Measurements from ENCODE around the gene QKI. TPM values are rescaled to one million over a fixed set of nuclear protein-coding genes. Genes with fewer than 3 reads are reported as not detected.

Gene QKI
- total RNA-seq, 2 experiments from 2014 or later = 70.9 TPM

DNA sequence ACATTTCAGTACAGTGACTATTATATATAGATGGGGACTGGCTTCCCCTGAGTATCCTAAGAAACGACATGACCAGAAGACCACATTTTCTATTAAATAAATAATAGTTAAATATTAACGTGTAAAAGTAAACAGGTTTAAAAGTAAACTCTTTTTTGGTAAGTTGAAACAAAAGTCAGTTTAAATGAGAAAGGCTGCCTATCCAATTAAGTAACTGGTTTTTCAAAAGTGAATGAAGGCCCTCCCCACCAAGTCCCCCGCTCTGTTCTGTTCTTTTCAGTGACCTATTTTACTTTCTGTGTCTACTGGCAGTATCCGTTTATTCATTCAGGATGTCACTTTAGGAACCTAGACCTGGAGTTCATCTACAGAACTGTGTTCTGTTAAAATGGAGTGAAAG lies 32.0 kb downstream of the QKI start:
- H3K9me3 Mint-ChIP-seq = no peaks in the 10 kb centered on the region
- POLR2A ChIA-PET = no interaction called here
- H3K4me1 Mint-ChIP-seq = peaks cover 8% of the 10 kb centered on the region

DNA sequence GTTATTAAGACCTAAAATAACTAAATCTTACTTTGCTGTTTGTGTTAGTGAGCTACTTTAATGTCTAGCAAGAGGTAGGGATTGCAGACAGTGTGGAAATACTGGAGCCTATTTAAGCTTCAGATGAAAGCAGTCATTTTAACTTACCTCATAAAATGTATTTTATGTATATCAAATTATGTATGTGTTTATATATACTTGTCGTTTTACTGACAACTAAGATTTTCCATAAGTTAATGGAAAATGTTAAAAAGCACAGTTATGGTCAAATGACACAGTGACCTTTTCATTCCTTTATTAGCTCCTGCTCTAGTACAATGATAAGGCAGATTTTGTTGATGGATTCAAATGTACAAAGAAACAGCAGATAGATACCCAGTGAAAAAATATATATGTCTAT lies 34.6 kb downstream of the QKI start:
- POLR2A ChIA-PET = no interaction called here
- no peak overlapping the region for H3K27ac Mint-ChIP-seq
- DNase-seq = no peak
- H3K9me3 Mint-ChIP-seq = no peaks in the 10 kb centered on the region
- no peak overlapping the region for H3K4me3 Mint-ChIP-seq
- no peaks in the 10 kb centered on the region for H3K27me3 Mint-ChIP-seq
- H3K4me1 Mint-ChIP-seq = peaks cover 1% of the 10 kb centered on the region
- ATAC-seq (ENCODE audit: low read depth) = no peak
- peaks cover 5% of the 10 kb centered on the region for H3K36me3 Mint-ChIP-seq

More for the DNA sequence above, 32.0 kb downstream of the QKI start:
- Mint-ChIP-seq H3K36me3 (peaks cover 9% of the 10 kb centered on the region), H3K4me3 (no peak overlapping the region), H3K27ac (no peak overlapping the region), H3K27me3 (no peaks in the 10 kb centered on the region)
- DNase-seq (no peak), ATAC-seq (ENCODE audit: low read depth) (no peak)

GRCh38 chr6:163454425-163454824 lies 39.9 kb downstream of the QKI start:
- Mint-ChIP-seq H3K4me3 (no peak overlapping the region), H3K9me3 (no peaks in the 10 kb centered on the region), H3K36me3 (peaks cover 28% of the 10 kb centered on the region), H3K4me1 (peaks cover 18% of the 10 kb centered on the region), H3K27me3 (no peaks in the 10 kb centered on the region), H3K27ac (no peak overlapping the region)
- POLR2A ChIA-PET = no interaction called here
- DNase-seq (no peak), ATAC-seq (ENCODE audit: low read depth) (no peak)

- no peaks in the 10 kb centered on the region for H3K27me3 Mint-ChIP-seq
These were observed 41.0 kb downstream of the QKI start for GRCh38 chr6:163455552-163455951.

DNA sequence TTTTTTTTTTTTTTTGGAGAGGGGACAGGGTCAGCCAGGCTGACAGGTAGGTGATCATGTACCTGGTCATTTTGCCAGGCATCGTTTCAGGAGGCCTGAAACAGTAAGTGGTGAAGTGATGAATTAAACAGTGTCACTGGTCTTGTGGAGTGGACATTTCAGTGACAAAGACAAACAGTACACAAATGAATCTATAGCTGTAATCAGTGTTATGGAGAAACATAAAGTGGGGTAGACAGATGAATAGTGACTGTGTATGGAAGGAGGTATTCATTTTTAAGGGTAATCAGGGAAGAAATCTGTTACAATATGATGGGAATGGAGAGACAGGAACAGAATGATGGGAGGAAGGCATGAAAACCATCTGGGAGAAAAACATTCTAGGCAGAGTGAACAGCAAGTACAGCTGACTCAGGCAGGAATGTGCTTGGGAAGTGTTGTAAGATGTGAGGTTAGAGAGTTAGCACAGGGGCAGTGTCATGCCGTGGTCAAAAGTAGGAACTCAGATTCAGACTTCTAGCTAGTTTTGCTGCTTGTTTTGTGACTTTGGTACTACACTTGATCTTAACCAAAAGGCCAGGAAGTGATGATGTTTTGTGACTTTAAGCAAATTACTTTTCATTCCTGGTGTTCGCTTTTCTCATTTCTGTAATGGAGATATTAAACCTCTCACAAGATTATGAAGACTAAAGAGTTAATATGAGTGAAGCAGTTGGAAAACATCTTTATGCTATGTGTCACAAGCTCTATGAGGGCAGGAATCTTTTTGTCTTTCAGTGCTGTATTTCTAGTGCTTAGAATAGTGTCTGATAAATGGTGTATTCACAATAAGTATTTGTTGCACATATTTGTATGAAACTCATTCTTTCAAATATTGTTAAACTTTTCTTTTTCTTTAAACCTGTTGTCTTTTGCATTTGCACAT lies 43.4 kb downstream of the QKI start:
- H3K4me1 Mint-ChIP-seq = peaks cover 35% of the 10 kb centered on the region

More at GRCh38 chr6:163455552-163455951, 41.0 kb downstream of the QKI start:
- Mint-ChIP-seq H3K4me3 (no peak overlapping the region), H3K36me3 (peaks cover 29% of the 10 kb centered on the region), H3K4me1 (peaks cover 27% of the 10 kb centered on the region), H3K9me3 (no peaks in the 10 kb centered on the region), H3K27ac (no peak overlapping the region)
- ATAC-seq (ENCODE audit: low read depth) (no peak), DNase-seq (no peak)
- POLR2A ChIA-PET = no interaction called here

DNA sequence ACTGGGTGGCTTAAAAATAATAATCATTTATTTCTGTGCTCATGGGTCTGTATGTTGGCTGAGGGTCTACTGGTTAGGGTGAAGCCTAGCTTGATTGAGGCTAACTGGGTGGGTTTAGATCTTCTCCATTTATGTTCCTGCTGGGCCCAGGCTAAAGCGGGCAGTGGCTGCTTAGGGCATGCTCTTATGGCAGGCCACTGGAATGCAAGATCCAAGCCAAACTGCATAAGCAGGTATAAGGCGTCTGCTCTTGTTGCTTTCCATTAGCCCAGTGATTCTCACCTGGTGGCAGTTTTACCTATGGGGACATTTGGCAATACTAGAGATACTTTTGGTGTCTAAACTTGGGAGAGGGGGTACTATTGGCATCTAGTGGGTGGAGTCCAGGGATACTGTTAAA lies 44.5 kb downstream of the QKI start:
- POLR2A ChIA-PET = no interaction called here

More for the DNA sequence above, 43.4 kb downstream of the QKI start:
- DNase-seq (no peak), ATAC-seq (ENCODE audit: low read depth) (peak; percentile 48)
- Mint-ChIP-seq H3K9me3 (no peaks in the 10 kb centered on the region), H3K36me3 (peaks cover 37% of the 10 kb centered on the region), H3K4me3 (peak overlapping the region; percentile 43), H3K27ac (peak overlapping the region; percentile 76), H3K27me3 (no peaks in the 10 kb centered on the region)
- POLR2A ChIA-PET = no interaction called here

DNA sequence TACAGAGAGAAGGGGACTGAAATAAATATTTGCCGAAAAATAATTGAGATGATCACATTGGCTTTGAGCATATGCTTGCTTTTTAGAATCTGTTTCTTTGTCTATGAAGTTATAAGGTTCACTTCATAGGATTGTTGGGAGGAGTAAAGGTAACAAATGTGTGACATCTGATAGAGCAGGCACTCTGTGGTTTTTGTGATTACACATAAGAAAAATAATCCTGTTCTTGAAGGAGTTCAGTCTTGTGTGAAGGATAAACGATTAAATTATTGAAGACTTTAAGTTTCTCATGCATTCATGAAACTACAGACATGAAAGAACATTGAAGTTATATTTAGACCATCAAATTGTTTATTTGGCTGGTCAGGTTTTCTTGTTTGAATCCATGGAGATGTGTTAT lies 45.0 kb downstream of the QKI start:
- peak overlapping the region; percentile 41 for H3K4me3 Mint-ChIP-seq
- H3K9me3 Mint-ChIP-seq = peaks cover 2% of the 10 kb centered on the region
- ATAC-seq (ENCODE audit: low read depth) (no peak), DNase-seq (no peak)
- H3K4me1 Mint-ChIP-seq = peaks cover 37% of the 10 kb centered on the region
- peak overlapping the region; percentile 100 for H3K27ac Mint-ChIP-seq
- POLR2A ChIA-PET = no interaction called here
- H3K27me3 Mint-ChIP-seq = no peaks in the 10 kb centered on the region
- peaks cover 44% of the 10 kb centered on the region for H3K36me3 Mint-ChIP-seq

More for the DNA sequence above, 44.5 kb downstream of the QKI start:
- no peak for ATAC-seq (ENCODE audit: low read depth)
- peak overlapping the region; percentile 100 for H3K27ac Mint-ChIP-seq
- peaks cover 41% of the 10 kb centered on the region for H3K36me3 Mint-ChIP-seq
- peak overlapping the region; percentile 41 for H3K4me3 Mint-ChIP-seq
- H3K4me1 Mint-ChIP-seq = peaks cover 37% of the 10 kb centered on the region
- peaks cover 2% of the 10 kb centered on the region for H3K9me3 Mint-ChIP-seq
- no peak for DNase-seq
- H3K27me3 Mint-ChIP-seq = no peaks in the 10 kb centered on the region

GRCh38 chr6:163460307-163460782 lies 45.8 kb downstream of the QKI start:
- Mint-ChIP-seq H3K9me3 (peaks cover 2% of the 10 kb centered on the region), H3K4me3 (peak overlapping the region; percentile 91), H3K27ac (peak overlapping the region; percentile 100), H3K27me3 (no peaks in the 10 kb centered on the region), H3K4me1 (peaks cover 37% of the 10 kb centered on the region), H3K36me3 (peaks cover 45% of the 10 kb centered on the region)
- no peak for DNase-seq
- ATAC-seq (ENCODE audit: low read depth) = peak; percentile 87
- POLR2A ChIA-PET = no interaction called here

GRCh38 chr6:163461696-163462095 lies 47.2 kb downstream of the QKI start:
- Mint-ChIP-seq H3K4me1 (peaks cover 35% of the 10 kb centered on the region), H3K27ac (peak overlapping the region; percentile 59), H3K36me3 (peaks cover 42% of the 10 kb centered on the region), H3K4me3 (peak overlapping the region; percentile 23), H3K27me3 (no peaks in the 10 kb centered on the region), H3K9me3 (peaks cover 4% of the 10 kb centered on the region)
- ATAC-seq (ENCODE audit: low read depth) (no peak), DNase-seq (no peak)
- POLR2A ChIA-PET = no interaction called here

DNA sequence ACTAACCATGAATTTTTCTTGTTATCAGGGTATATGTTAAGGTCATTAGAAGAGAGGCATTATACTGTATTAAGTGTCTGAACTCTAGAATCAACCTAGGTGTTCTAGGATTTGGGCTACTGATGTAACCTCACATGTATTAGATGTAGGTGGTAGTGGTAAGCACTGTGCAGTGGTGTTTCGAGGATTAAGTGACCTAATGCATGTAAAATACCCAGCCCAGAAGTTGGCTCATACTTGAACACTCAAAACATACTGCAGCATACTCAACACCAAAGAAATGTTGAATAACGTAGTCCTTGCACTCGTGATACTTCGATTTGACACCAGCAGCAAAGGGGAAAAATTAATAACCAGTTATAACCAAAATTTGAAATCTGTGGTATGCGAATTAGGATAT lies 48.7 kb downstream of the QKI start:
- ATAC-seq (ENCODE audit: low read depth) (no peak), DNase-seq (no peak)
- H3K27me3 Mint-ChIP-seq = no peaks in the 10 kb centered on the region
- POLR2A ChIA-PET = no interaction called here
- no peak overlapping the region for H3K27ac Mint-ChIP-seq
- peaks cover 4% of the 10 kb centered on the region for H3K9me3 Mint-ChIP-seq
- peaks cover 39% of the 10 kb centered on the region for H3K36me3 Mint-ChIP-seq
- peaks cover 28% of the 10 kb centered on the region for H3K4me1 Mint-ChIP-seq
- H3K4me3 Mint-ChIP-seq = no peak overlapping the region

DNA sequence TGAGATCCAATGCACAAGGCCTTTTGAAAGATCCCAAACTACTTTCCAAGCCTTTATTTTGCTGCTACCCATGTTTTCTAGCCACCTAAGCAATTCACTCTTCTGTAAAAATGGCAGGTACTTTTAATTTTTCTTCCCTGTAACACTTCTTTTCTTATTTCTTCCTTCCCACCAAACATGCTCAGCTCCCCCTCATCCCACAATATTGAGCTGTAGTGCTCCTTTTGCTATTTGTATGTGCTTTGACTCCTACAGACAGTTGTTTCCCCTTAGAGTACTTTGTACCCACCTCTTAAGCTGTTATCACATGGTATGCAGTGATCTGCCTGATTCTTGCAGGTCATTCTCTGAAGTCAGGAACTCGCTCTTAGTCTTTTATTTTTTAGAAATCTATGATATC lies 49.3 kb downstream of the QKI start:
- no peak for ATAC-seq (ENCODE audit: low read depth)
- DNase-seq = no peak
- peaks cover 28% of the 10 kb centered on the region for H3K4me1 Mint-ChIP-seq
- H3K36me3 Mint-ChIP-seq = peaks cover 44% of the 10 kb centered on the region
- H3K4me3 Mint-ChIP-seq = no peak overlapping the region
- POLR2A ChIA-PET = no interaction called here
- H3K9me3 Mint-ChIP-seq = peaks cover 4% of the 10 kb centered on the region
- H3K27ac Mint-ChIP-seq = no peak overlapping the region
- no peaks in the 10 kb centered on the region for H3K27me3 Mint-ChIP-seq

- no peak for ATAC-seq (ENCODE audit: low read depth)
- H3K36me3 Mint-ChIP-seq = peaks cover 54% of the 10 kb centered on the region
- DNase-seq = no peak
- no peak overlapping the region for H3K4me3 Mint-ChIP-seq
- H3K27ac Mint-ChIP-seq = no peak overlapping the region
- POLR2A ChIA-PET = no interaction called here
- peaks cover 7% of the 10 kb centered on the region for H3K4me1 Mint-ChIP-seq
- no peaks in the 10 kb centered on the region for H3K27me3 Mint-ChIP-seq
- H3K9me3 Mint-ChIP-seq = peaks cover 23% of the 10 kb centered on the region
These were observed 52.4 kb downstream of the QKI start for GRCh38 chr6:163466839-163467390.

DNA sequence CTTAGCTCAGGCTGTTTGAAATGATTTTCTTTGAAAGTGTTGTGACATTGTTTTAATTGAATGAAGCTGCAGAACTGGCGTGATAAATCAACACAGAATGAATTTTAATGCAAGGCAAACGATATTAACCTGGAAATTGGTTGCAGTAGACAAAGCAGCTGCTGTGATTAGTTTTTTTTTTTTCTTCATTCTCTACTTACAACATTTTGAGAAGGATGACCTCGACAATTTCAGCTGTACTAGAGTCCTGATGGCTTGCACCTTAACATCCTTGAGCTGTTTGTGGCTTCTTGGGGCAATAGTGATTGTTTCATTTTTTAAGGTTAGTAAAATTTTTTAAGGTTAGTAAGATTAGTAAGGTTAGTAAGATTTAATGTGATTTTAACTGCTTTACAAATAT lies 54.2 kb downstream of the QKI start:
- H3K36me3 Mint-ChIP-seq = peaks cover 56% of the 10 kb centered on the region
- no peak overlapping the region for H3K4me3 Mint-ChIP-seq
- peaks cover 11% of the 10 kb centered on the region for H3K4me1 Mint-ChIP-seq
- no peak overlapping the region for H3K27ac Mint-ChIP-seq
- H3K27me3 Mint-ChIP-seq = no peaks in the 10 kb centered on the region
- POLR2A ChIA-PET = no interaction called here
- peaks cover 25% of the 10 kb centered on the region for H3K9me3 Mint-ChIP-seq
- ATAC-seq (ENCODE audit: low read depth) (no peak), DNase-seq (no peak)

GRCh38 chr6:163469459-163469985 lies 55.0 kb downstream of the QKI start:
- Mint-ChIP-seq H3K27ac (no peak overlapping the region), H3K4me3 (no peak overlapping the region), H3K36me3 (peaks cover 50% of the 10 kb centered on the region), H3K9me3 (peaks cover 23% of the 10 kb centered on the region), H3K4me1 (peaks cover 9% of the 10 kb centered on the region), H3K27me3 (no peaks in the 10 kb centered on the region)
- POLR2A ChIA-PET = no interaction called here
- ATAC-seq (ENCODE audit: low read depth) = no peak
- DNase-seq = no peak

All from activated naive CD8-positive, alpha-beta T cell treated with anti-CD3 and anti-CD28 coated beads, Interleukin-2, amount 10 ng/mL, durations not matched to agents 7 days and 5 days (primary cell).